SJSA1 (cell line): ENCODE measurements around the gene LYPD4. TPM values are rescaled to one million over a fixed set of nuclear protein-coding genes. Genes with fewer than 3 reads are reported as not detected.

Experiments
- DNase-seq, 2 experiments: peaks; one replicate each; pipeline ENCODE4 v3.0.0-alpha.2; 2015 to 2020; ENCODE audit warnings: low spot score in 2 of 2, low read depth in 1 of 2
- H3K27ac ChIP-seq: fragments of 250-450 bp; sonication (Bioruptor Pico); 2 replicates; pipeline ENCODE4 v1.5.1; 2020; ENCODE audit warnings: mild to moderate bottlenecking, moderate library complexity
- H3K27me3 ChIP-seq: fragments of 250-450 bp; sonication (Bioruptor Pico); replicated peaks from 2 replicates; pipeline ENCODE4 v1.5.1; 2020; ENCODE audit warnings: mild to moderate bottlenecking, moderate library complexity
- H3K36me3 ChIP-seq: fragments of 250-450 bp; sonication (Bioruptor Pico); 2 replicates; pipeline ENCODE4 v1.5.1; 2020; ENCODE audit warnings: mild to moderate bottlenecking
- H3K4me1 ChIP-seq: fragments of 250-450 bp; sonication (Bioruptor Pico); replicated peaks from 2 replicates; pipeline ENCODE4 v1.6.1; 2021; ENCODE audit warnings: mild to moderate bottlenecking
- H3K4me3 ChIP-seq: fragments of 250-450 bp; sonication (Bioruptor Pico); 2 replicates; pipeline ENCODE4 v1.5.1; 2020; ENCODE audit warnings: mild to moderate bottlenecking
- H3K9me3 ChIP-seq: fragments of 250-450 bp; sonication (Bioruptor Pico); replicated peaks from 2 replicates; pipeline ENCODE4 v1.5.1; 2020; ENCODE audit warnings: mild to moderate bottlenecking
- total RNA-seq: library from RNA; depleted of rRNA; stranded (reverse); fragments of >200 nt; shearing (Covaris generic); gene quantifications from 2 replicates; pipeline ENCODE4 v1.2.3, GENCODE V29; 2014; rRNA removed

The LYPD4 gene, protein sequence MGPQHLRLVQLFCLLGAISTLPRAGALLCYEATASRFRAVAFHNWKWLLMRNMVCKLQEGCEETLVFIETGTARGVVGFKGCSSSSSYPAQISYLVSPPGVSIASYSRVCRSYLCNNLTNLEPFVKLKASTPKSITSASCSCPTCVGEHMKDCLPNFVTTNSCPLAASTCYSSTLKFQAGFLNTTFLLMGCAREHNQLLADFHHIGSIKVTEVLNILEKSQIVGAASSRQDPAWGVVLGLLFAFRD
- total RNA-seq = not detected in 2 replicates

GRCh38 chr19:41844601-41845000, at the start of gene LYPD4:
TSS of gene LYPD4 (minus strand) at chr19:41844683. CDS start at chr19:41839285, 5,398 bp downstream.
- no peaks in the 10 kb centered on the region for H3K4me1 ChIP-seq
- H3K9me3 ChIP-seq = no peaks in the 10 kb centered on the region
- no peak for DNase-seq
- H3K27me3 ChIP-seq = peaks cover 26% of the 10 kb centered on the region
- H3K36me3 ChIP-seq = no peaks in the 10 kb centered on the region
- H3K4me3 ChIP-seq = no peak within 1 kb of the TSS
- no peak within 1 kb of the TSS for H3K27ac ChIP-seq

GRCh38 chr19:41893899-41894298, 49.4 kb upstream of the LYPD4 start:
- DNase-seq = no peak
- H3K36me3 ChIP-seq = peaks cover 68% of the 10 kb centered on the region
- no peaks in the 10 kb centered on the region for H3K9me3 ChIP-seq

DNA sequence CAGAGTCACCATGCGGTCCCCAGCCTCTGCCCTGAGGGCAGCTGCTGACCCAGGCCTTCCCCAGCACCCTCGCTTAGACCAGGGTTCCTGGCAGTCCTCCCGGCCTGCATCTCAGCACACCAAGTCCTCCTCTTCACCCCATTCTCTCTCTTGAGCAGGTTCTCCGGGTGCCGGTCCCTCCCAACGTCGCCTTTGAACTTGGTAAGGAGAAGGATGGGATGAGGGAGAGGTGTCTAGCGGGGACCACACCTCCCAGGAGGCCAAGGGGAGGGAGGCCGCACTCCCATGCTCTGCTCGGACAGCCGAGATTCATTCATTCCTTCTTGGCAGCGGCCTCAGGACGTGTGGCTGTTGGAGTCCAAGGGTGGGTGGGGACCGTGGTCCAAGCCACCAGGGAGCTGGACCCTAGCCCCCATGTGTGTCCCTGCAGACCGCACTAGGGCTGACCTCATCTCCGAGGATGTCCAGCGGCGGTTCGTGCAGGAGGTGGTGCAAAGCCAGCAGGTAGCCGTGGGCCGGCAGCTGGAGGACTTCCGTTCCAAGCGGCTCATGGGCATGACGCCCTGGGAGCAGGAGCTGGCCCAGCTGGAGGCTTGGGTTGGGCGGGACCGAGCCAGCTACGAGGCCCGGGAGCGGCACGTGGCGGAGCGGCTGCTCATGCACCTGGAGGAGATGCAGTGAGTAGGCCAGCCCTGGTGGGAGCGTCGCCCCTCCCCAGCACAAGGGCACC, 47.9 kb upstream of the LYPD4 start:
- H3K4me3 ChIP-seq = no peak overlapping the region
- no peak overlapping the region for H3K27ac ChIP-seq
- H3K4me1 ChIP-seq = no peaks in the 10 kb centered on the region
- H3K27me3 ChIP-seq = no peaks in the 10 kb centered on the region
- H3K36me3 ChIP-seq = peaks cover 64% of the 10 kb centered on the region
- no peak for DNase-seq
- H3K9me3 ChIP-seq = no peaks in the 10 kb centered on the region

More at GRCh38 chr19:41893899-41894298, 49.4 kb upstream of the LYPD4 start:
- Histone ChIP-seq H3K4me1 (no peaks in the 10 kb centered on the region), H3K4me3 (no peak overlapping the region), H3K27me3 (no peaks in the 10 kb centered on the region), H3K27ac (no peak overlapping the region)

GRCh38 chr19:41890936-41891335, 46.5 kb upstream of the LYPD4 start:
- Histone ChIP-seq H3K27me3 (no peaks in the 10 kb centered on the region), H3K4me1 (no peaks in the 10 kb centered on the region), H3K9me3 (no peaks in the 10 kb centered on the region), H3K4me3 (no peak overlapping the region), H3K27ac (no peak overlapping the region), H3K36me3 (peaks cover 63% of the 10 kb centered on the region)
- no peak for DNase-seq

GRCh38 chr19:41889896-41890295, 45.4 kb upstream of the LYPD4 start:
- Histone ChIP-seq H3K9me3 (no peaks in the 10 kb centered on the region), H3K27ac (no peak overlapping the region), H3K36me3 (peaks cover 58% of the 10 kb centered on the region), H3K27me3 (no peaks in the 10 kb centered on the region), H3K4me3 (no peak overlapping the region), H3K4me1 (peaks cover 1% of the 10 kb centered on the region)
- no peak for DNase-seq

DNA sequence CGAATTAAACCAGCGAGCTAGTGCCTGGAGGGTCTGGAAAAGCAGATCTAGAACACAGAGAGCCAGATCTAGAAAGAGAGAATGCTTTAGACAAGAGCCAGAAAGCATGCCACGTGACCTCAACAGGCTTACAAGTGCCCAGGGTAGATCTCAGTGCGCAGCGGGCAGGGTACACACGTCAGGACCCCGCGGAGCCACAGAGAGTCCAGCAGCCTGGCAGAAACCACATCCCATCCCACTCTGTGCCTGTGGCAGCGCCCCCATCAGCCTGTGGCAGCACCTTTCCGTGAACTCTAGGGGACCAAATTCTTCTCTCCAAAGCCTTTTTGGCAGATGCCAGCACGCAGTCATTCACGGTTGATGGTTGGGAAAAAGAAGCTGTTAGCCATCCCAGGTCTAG, 44.4 kb upstream of the LYPD4 start:
- no peaks in the 10 kb centered on the region for H3K27me3 ChIP-seq
- no peak overlapping the region for H3K4me3 ChIP-seq
- H3K36me3 ChIP-seq = peaks cover 56% of the 10 kb centered on the region
- H3K9me3 ChIP-seq = no peaks in the 10 kb centered on the region
- no peak overlapping the region for H3K27ac ChIP-seq
- DNase-seq = no peak
- H3K4me1 ChIP-seq = peaks cover 5% of the 10 kb centered on the region

DNA sequence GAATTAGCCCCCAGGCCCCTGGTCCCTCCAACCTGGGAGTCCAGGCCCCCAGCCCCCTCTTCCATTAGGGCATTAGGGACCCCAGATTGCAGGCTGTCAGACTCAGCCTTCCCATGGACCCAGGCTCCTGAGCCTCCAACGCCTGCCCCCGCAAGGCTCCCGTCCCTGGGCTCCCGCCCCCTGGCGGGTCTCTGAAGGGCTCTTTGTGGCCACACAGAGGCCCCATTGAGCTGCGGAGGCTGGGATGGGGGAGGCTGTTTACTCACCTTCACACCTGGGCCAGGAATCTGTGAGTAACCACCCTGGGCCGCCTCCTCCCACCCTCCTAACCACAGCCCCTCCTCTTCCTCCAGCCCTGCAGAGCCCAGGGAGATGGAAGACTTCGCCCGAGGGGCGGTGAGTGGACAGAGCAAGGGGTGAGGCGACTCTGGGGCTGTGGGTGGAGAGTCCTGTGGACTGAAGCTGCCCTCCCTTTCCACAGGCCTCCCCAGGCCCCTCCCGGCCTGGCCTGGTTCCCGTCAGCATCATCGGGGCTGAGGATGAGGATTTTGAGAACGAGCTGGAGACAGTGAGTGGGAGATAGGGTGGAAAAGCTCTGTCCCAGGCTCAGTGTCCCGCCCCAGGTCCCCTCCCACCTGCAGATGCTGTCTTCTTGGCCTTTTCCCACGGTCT, 43.4 kb upstream of the LYPD4 start:
- Histone ChIP-seq H3K4me1 (peaks cover 5% of the 10 kb centered on the region), H3K9me3 (no peaks in the 10 kb centered on the region), H3K36me3 (peaks cover 57% of the 10 kb centered on the region), H3K4me3 (no peak overlapping the region), H3K27ac (no peak overlapping the region), H3K27me3 (no peaks in the 10 kb centered on the region)
- DNase-seq = no peak

GRCh38 chr19:41886761-41887710, 42.6 kb upstream of the LYPD4 start:
- Histone ChIP-seq H3K4me3 (no peak overlapping the region), H3K9me3 (no peaks in the 10 kb centered on the region), H3K4me1 (peaks cover 9% of the 10 kb centered on the region), H3K36me3 (peaks cover 49% of the 10 kb centered on the region), H3K27me3 (no peaks in the 10 kb centered on the region), H3K27ac (no peak overlapping the region)
- no peak for DNase-seq

DNA sequence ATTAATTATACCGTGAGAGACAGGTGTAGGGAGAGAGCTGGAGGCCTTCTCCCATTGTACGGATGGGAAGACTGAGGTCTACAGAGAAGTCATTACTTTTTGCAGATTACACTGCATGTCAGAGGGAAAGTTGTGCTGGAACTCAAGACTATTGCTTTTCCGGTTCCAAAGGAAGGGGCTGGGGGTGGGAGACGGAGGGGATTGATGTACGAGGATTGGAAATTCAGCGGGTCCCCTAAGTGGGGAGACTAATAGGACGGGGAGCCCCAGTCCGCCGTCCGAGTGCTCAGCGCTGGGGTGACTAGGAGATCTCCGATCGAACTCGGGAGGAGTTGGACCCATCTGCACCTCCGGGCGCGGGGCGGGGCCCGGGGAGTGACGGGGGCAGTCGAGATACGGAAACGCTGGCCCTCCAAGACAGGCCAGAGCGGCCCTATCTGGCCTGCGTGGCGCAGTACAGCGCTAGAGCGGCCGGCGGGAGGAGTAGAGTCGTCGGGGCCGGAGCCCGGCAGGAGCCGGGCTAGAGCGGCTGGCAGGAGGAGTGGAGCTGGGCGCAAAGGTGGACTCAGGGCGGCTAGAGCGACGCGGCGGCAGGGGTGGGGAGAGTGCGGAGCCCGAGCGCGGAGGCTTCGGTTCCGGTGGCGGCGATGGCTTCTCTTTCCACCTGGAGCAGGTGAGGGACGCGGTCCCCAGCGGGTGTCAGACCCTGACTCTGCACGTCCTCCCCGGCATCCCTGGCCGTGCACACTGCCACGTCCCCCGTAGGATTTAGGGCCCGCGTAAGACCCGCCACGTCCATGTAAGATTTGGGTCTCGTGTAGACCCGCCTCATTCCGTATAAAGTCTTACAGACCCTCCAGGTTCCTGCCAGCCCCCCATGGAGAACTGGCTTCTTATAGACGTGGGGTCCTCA, 39.6 kb upstream of the LYPD4 start:
- H3K4me1 ChIP-seq = peaks cover 9% of the 10 kb centered on the region
- H3K36me3 ChIP-seq = peaks cover 26% of the 10 kb centered on the region
- H3K27me3 ChIP-seq = no peaks in the 10 kb centered on the region
- H3K4me3 ChIP-seq = peak overlapping the region; percentile 72
- no peaks in the 10 kb centered on the region for H3K9me3 ChIP-seq
- DNase-seq = peak; percentile 95 to 97
- no peak overlapping the region; the same call in 1 of the 2 replicates for H3K27ac ChIP-seq

DNA sequence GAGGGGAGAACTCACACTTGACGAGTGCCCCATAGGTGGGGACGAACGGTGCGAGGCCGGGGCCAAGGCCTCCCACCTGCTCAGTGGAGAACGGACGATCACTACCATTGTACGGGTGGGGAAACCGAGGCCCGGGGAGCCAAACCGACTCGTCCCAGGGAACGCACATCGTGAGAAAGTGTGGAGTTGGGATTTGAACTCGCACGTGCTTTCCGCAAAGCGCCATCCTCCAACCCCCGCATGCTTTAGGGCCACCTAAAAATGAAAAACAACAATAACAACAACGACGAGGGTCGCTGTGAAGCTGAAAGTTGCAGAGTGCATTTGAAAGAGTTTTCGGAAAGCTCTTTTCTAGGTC, 39.0 kb upstream of the LYPD4 start:
- Histone ChIP-seq H3K4me3 (peak overlapping the region; percentile 72), H3K27me3 (no peaks in the 10 kb centered on the region), H3K4me1 (peaks cover 9% of the 10 kb centered on the region), H3K9me3 (no peaks in the 10 kb centered on the region), H3K36me3 (peaks cover 25% of the 10 kb centered on the region), H3K27ac (0 out of 2 replicates have a peak overlapping the region, but pooled peaks have one; percentile 12)
- DNase-seq = peak in 1 of 2 experiments; percentile 30

DNA sequence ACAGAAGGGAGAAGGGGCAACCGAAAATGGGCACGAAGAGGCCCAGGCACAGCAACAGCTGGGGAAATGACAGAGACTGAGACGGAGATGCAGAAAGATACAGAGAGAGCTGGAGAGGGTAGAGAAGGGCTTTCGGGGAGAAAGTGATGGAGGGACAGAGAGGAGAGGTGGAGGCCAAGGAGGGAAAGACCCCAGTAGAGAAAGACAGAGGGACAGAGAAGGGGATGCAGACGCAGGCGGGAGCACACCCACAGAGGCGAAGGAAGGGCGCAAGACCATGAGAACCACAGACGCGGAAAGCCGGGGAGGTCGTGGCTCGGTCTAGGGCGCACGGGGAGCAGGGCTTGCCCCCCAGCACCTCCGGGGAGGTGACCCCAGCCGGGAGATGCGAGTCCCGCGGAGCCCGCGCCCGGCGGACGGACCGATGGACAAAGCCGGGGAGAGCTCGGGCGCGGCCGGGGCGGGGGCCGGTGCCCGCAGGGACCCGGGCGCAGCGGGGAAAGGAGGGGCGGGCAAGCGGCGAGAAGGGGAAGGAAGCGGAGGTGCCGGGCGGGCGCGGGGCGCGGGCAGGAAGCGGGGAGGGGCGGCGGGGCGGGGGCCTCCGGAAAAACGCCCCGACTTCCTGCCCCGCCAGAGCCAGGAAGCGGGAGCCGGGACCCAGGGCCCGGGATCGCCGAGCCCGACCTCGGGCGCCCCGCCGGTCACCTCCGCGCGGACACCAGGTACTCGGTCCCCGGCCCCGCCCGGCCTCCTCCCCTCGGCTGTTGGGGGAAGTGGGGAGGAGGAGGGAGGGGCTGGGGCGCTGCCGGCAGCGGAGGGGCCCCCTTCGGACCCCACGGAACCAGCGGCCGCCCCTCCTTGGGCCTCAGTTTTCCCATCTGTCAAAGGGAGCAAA, 38.3 kb upstream of the LYPD4 start, which contains the start of gene ARHGEF1:
ARHGEF1 (plus strand) TSS at position 617 of the 895 bp plus-strand sequence. CDS start 4,899 bp downstream, outside the sequence.
- Histone ChIP-seq H3K27me3 (no peaks in the 10 kb centered on the region), H3K27ac (0 out of 2 replicates have a peak within 1 kb of the TSS, but pooled peaks have one; percentile 12), H3K4me3 (peak within 1 kb of the TSS; percentile 72), H3K9me3 (no peaks in the 10 kb centered on the region), H3K4me1 (peaks cover 9% of the 10 kb centered on the region), H3K36me3 (peaks cover 18% of the 10 kb centered on the region)
- peak in 1 of 2 experiments; percentile 60 for DNase-seq
